ENCODE results near the gene CFB. TPM values are rescaled to one million over a fixed set of nuclear protein-coding genes. Genes with fewer than 3 reads are reported as not detected.
A peak's percentile ranks its signal among the peaks of the same experiment; 100 is the strongest.

CFB gene
- polyA plus RNA-seq, 3 donors = 0.37 to 2.2 TPM; not detected in 1

DNA sequence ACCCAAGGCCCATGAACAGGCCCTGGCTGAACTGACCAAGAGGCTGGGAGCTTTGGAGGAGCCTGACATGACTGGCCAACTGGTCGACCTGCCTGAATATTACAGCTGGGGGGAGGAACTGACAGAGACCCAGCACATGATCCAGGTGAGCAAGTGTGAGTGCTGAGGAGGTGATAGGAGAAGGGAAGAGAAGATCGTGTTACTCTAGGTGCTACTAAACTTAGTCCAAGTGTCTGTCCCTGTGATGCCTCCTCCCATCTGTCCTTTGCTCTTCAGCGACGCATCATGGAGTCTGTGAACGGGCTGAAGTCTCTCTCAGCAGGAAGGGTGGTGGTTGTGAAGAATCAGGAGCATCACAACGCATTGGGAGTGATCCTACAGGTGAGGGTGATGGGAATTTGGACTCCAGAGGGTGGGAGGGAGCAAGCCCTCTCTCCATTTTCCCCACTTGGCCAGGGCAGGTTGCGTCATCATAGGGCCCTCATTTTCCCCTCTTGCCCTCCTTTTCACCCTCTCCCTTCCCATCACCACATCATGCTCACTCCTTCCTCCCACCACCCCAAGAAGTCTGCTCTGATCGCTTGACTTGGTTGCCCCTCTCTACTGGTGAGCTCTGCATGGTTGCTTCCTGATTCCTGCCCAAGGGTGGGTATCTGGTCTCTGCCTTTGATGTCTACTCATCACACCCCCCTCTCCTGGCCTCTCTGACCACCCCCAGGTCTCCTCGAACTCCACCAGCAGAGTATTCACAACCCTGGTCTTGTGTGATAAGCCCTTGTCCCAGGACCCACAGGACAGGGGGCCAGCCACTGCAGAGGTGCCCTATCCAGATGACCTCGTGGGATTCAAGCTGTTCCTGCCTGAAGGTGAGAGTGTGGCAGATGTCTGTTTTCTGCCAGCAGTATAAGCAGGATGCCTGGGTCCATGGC is 21.4 kb downstream of the CFB start:
- 89% methylated on average over 5 of the region's 10 CpGs for WGBS (ENCODE audit: insufficient coverage)
- no peak overlapping the region for H3K4me3 ChIP-seq (replicated peaks in 1 of 3; ENCODE audit: low read depth in 2 of 3, low read length in 3 of 3)
- H3K27me3 ChIP-seq (ENCODE audit: control insufficient read depth in 2 of 2, insufficient read depth in 2 of 2, low read length in 2 of 2) = no peaks in the 10 kb centered on the region
- TF ChIP-seq, protein P1, sequence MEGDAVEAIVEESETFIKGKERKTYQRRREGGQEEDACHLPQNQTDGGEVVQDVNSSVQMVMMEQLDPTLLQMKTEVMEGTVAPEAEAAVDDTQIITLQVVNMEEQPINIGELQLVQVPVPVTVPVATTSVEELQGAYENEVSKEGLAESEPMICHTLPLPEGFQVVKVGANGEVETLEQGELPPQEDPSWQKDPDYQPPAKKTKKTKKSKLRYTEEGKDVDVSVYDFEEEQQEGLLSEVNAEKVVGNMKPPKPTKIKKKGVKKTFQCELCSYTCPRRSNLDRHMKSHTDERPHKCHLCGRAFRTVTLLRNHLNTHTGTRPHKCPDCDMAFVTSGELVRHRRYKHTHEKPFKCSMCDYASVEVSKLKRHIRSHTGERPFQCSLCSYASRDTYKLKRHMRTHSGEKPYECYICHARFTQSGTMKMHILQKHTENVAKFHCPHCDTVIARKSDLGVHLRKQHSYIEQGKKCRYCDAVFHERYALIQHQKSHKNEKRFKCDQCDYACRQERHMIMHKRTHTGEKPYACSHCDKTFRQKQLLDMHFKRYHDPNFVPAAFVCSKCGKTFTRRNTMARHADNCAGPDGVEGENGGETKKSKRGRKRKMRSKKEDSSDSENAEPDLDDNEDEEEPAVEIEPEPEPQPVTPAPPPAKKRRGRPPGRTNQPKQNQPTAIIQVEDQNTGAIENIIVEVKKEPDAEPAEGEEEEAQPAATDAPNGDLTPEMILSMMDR (IDR thresholded peaks at IDR 0.05) = no peak
- peaks cover 0 to 2% (median 1%) of the 10 kb centered on the region in 3 donors for H3K27me3 Mint-ChIP-seq (ENCODE audit: low read depth in 3 of 3)
- no peak overlapping the region for H2AFZ ChIP-seq (ENCODE audit: insufficient read depth, low read depth, low read length, poor library complexity, severe bottlenecking)
- peak overlapping the region in 1 of 2 donors; percentile 26 for H3K27ac ChIP-seq (ENCODE audit: low read depth in 1 of 2, low read length in 2 of 2)
- H3K27ac Mint-ChIP-seq = peak overlapping the region in 6 of 7 donors; percentile 19 to 79 (median 55)
- H3K4me1 ChIP-seq (ENCODE audit: control insufficient read depth in 1 of 2, insufficient read depth in 2 of 2, low read length in 2 of 2) = peaks cover 10 to 15% of the 10 kb centered on the region in 2 donors
- H3K9me3 Mint-ChIP-seq = no peaks in the 10 kb centered on the region
- H3K4me2 ChIP-seq (replicated peaks; ENCODE audit: extremely low read depth, low read length, poor library complexity, severe bottlenecking) = no peak overlapping the region
- no peaks in the 10 kb centered on the region for H4K20me1 ChIP-seq (ENCODE audit: insufficient read depth, low read length)
- no peak overlapping the region for H3K9ac ChIP-seq (ENCODE audit: insufficient read depth, low read length, poor library complexity, severe bottlenecking)
- H3K79me2 ChIP-seq (ENCODE audit: insufficient read depth, low read length) = peaks cover 12% of the 10 kb centered on the region
- H3K4me3 Mint-ChIP-seq = no peak overlapping the region
- H3K36me3 Mint-ChIP-seq = peaks cover 77 to 79% of the 10 kb centered on the region in 2 donors
- peaks cover 77 to 85% of the 10 kb centered on the region in 2 donors for H3K36me3 ChIP-seq (replicated peaks in 1 of 2; ENCODE audit: control insufficient read depth in 1 of 2, insufficient read depth in 2 of 2, low read length in 2 of 2)
- intact Hi-C loops (cut with micrococcal nuclease) = no loop called here
- DNase-seq = no peak
- H3K9me3 ChIP-seq (replicated peaks in 1 of 2; ENCODE audit: control insufficient read depth in 1 of 2, insufficient read depth in 1 of 2, low read length in 2 of 2) = no peaks in the 10 kb centered on the region
- H3K4me1 Mint-ChIP-seq = peaks cover 18% of the 10 kb centered on the region

DNA sequence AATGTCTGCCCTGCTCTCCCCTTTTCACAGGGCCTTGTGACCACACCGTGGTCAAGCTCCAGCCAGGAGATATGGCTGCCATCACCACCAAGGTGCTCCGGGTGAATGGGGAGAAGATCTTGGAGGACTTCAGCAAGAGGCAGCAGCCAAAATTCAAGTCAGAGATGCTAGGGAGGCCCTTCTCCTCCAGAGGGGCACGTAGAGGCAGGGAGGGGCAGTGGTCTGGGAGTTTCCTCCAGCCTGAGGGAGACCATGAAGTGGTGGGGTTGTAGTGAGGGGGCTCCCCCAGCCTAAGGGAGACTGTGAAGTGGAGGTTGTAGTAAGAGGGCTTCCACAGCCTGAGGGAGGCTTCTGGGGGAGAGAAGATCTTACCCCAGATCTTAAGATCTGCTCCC is 22.0 kb downstream of the CFB start:
- Histone ChIP-seq H3K4me1 (ENCODE audit: control insufficient read depth in 1 of 2, insufficient read depth in 2 of 2, low read length in 2 of 2) (peaks cover 15 to 19% of the 10 kb centered on the region in 2 donors), H3K27me3 (ENCODE audit: control insufficient read depth in 2 of 2, insufficient read depth in 2 of 2, low read length in 2 of 2) (no peaks in the 10 kb centered on the region), H2AFZ (ENCODE audit: insufficient read depth, low read depth, low read length, poor library complexity, severe bottlenecking) (no peak overlapping the region), H3K27ac (ENCODE audit: low read depth in 1 of 2, low read length in 2 of 2) (peak overlapping the region in 1 of 2 donors; percentile 26), H3K36me3 (replicated peaks in 1 of 2; ENCODE audit: control insufficient read depth in 1 of 2, insufficient read depth in 2 of 2, low read length in 2 of 2) (peaks cover 71 to 78% of the 10 kb centered on the region in 2 donors), H3K9me3 (replicated peaks in 1 of 2; ENCODE audit: control insufficient read depth in 1 of 2, insufficient read depth in 1 of 2, low read length in 2 of 2) (no peaks in the 10 kb centered on the region), H3K4me3 (replicated peaks in 1 of 3; ENCODE audit: low read depth in 2 of 3, low read length in 3 of 3) (no peak overlapping the region), H3K4me2 (replicated peaks; ENCODE audit: extremely low read depth, low read length, poor library complexity, severe bottlenecking) (no peak overlapping the region), H3K79me2 (ENCODE audit: insufficient read depth, low read length) (peaks cover 19% of the 10 kb centered on the region), H4K20me1 (ENCODE audit: insufficient read depth, low read length) (no peaks in the 10 kb centered on the region), H3K9ac (ENCODE audit: insufficient read depth, low read length, poor library complexity, severe bottlenecking) (no peak overlapping the region)
- no peak overlapping the region for H3K4me3 Mint-ChIP-seq
- TF ChIP-seq, protein P1 (IDR thresholded peaks at IDR 0.05) = no peak
- intact Hi-C loops (cut with micrococcal nuclease) = no loop called here
- no peak for DNase-seq
- 90% methylated on average over 2 of the region's 3 CpGs for WGBS (ENCODE audit: insufficient coverage)
- peak overlapping the region in 3 of 7 donors; percentile 8 to 79 (median 11) for H3K27ac Mint-ChIP-seq
- peaks cover 23% of the 10 kb centered on the region for H3K4me1 Mint-ChIP-seq
- peaks cover 70 to 72% of the 10 kb centered on the region in 2 donors for H3K36me3 Mint-ChIP-seq
- H3K9me3 Mint-ChIP-seq = no peaks in the 10 kb centered on the region
- peaks cover 0 to 2% (median 1%) of the 10 kb centered on the region in 3 donors for H3K27me3 Mint-ChIP-seq (ENCODE audit: low read depth in 3 of 3)
